GM18499 (cell line): ENCODE results near the gene TMEM234.

Source experiments
- ATAC-seq: cut with Tn5 transposase; IDR thresholded peaks from one replicate; pipeline ENCODE4 v1.9.1; 2021; ENCODE audit warnings: moderate number of reproducible peaks; ENCODE audit not compliant: insufficient read depth, unreplicated experiment

TMEM234 gene

GRCh38 chr1:32180186-32181060 lies 41.7 kb downstream of the TMEM234 start:
- peak; percentile 9 for ATAC-seq

DNA sequence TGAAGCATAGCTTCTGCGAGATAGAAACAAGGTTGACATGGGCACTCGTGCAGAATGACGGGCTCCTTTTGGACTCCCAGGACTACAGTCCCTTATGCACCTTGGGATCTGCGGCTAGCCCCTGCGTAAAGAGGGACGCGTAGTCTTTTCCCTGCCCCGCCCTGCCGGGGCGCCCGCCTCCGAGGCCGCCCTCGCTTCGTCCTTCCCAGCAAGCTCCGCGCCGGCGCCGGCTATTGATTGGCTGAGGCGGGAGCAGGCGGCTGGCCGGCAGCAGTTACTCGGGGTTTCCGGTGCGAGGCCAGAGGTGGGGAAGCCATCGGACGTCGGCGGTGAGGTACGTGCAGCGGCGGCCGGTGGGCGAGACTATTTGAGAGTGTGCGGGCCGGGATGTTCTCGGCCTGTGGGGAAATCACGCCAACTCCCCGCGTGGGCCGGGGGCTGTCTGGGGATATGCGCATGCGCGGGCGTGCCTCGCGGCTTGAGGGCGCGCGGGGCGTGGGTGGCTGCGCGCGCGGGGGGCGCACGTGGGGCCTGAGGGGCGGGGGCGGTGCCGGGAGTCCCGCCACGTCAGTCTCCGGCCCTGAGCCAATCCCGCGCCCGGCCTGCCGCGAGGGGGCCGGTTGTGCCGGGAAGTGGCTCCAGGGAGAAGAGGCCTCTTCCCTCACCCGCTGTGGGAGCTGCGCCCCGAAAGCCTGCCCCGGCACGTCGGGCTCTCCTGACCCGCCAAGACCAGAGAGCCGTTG lies 42.5 kb downstream of the TMEM234 start, which contains the start of gene TXLNA:
TXLNA (plus strand) TSS at position 233 of the 743 bp plus-strand sequence. CDS start 671 bp downstream, outside the sequence.
- ATAC-seq: peak; percentile 49

- no peak for ATAC-seq
Measured at GRCh38 chr1:32179193-32179442, 43.0 kb downstream of the TMEM234 start.

DNA sequence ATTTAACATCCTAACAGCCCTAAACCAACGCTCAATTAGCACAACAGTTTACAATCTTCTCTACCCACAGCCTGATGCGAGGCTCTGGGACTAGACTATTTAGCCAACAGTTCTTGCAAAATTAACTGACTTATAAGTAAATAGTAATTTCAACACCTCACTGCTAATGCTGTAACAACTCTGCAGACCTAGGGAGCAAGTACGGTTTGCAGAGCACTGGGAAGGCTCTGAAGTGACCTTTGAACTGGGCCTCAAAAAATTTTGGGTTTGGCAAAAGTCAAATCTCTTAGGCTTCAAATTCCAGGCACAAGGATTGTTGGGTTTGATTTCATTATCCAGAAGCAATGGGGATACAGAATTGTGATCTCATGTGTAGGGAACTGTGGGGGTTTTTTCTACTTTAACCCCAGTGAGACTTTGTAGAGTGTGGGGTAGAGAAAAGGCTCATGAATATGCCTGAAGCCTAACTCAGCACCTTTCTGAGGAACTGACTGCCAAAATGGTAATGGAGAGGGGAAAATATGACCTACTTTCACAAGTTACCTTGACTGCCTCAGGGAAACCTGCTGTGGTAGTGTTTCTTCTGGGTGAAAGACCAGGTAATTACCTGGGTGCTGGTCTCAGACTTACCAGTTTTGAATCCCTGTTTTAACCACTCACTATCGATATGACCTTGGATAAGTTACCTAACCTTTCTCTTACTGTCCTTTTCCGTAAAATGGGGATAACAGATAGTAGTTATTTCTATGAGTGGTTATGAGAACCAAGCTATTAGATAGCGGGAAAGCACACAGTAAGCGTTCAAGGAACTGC lies 43.6 kb downstream of the TMEM234 start:
- ATAC-seq: no peak

- no peak for ATAC-seq
Measured at GRCh38 chr1:32172621-32173245, 49.4 kb downstream of the TMEM234 start.

DNA sequence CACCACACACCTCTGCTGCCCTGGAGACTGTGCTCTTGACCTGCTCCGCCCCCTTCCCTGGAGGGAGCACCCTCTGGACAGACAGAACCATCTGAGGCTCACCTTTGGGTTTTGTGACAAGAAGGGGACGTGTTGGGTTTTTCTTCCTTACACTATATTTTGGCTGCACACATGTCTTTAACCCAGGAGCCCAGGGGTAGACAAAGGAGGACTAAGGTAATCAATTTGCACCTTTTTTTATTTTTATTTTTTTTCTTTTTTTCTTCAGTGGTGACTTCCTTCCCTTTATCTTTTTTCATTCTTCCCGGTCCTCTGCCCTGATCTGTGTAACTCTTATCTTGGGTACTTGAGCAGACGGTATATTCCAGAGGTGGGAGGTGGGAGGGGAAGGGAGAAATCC lies 51.2 kb downstream of the TMEM234 start:
- no peak for ATAC-seq
